T-helper 2 cell (primary cell): ENCODE data around the gene SPATS2L.
A peak's percentile ranks its signal among the peaks of the same experiment; 100 is the strongest.

Source experiments
- DNase-seq, 5 experiments: peaks; one replicate each; pipeline versions ENCODE4 v3.0.0 to v3.0.0-alpha.2; 2012 to 2022

SPATS2L gene

GRCh38 chr2:200416878-200417277, 110.4 kb downstream of the SPATS2L start:
- no peak for DNase-seq

GRCh38 chr2:200417366-200417765, 110.9 kb downstream of the SPATS2L start:
- no peak for DNase-seq

GRCh38 chr2:200418399-200418798, 111.9 kb downstream of the SPATS2L start:
- no peak for DNase-seq

- no peak for DNase-seq
These were observed 112.8 kb downstream of the SPATS2L start for GRCh38 chr2:200419325-200419724.

- no peak for DNase-seq
These were observed 114.8 kb downstream of the SPATS2L start for GRCh38 chr2:200421270-200421669.

GRCh38 chr2:200422071-200422470, 115.6 kb downstream of the SPATS2L start:
- no peak for DNase-seq

- peak in 1 of 5 experiments; percentile 25 for DNase-seq
These were observed 116.2 kb downstream of the SPATS2L start for GRCh38 chr2:200422532-200423261.

GRCh38 chr2:200423541-200423940, 117.0 kb downstream of the SPATS2L start:
- no peak for DNase-seq

- peak in 2 of 5 experiments; percentile 17 to 41 for DNase-seq
These were observed 118.7 kb downstream of the SPATS2L start for GRCh38 chr2:200425026-200425821.

- peak in 1 of 5 experiments; percentile 31 for DNase-seq
These were observed 120.3 kb downstream of the SPATS2L start for GRCh38 chr2:200426754-200427153.

GRCh38 chr2:200428961-200429665, 122.6 kb downstream of the SPATS2L start:
- DNase-seq, result no peak

- no peak for DNase-seq
These were observed 123.5 kb downstream of the SPATS2L start for GRCh38 chr2:200430017-200430416.

- no peak for DNase-seq
These were observed 125.7 kb downstream of the SPATS2L start for GRCh38 chr2:200431996-200432705.

GRCh38 chr2:200435379-200435778, 128.9 kb downstream of the SPATS2L start:
- DNase-seq, result no peak

GRCh38 chr2:200438251-200438650, 131.8 kb downstream of the SPATS2L start:
- no peak for DNase-seq

- no peak for DNase-seq
These were observed 132.4 kb downstream of the SPATS2L start for GRCh38 chr2:200438846-200439245.

GRCh38 chr2:200439981-200440380, 133.5 kb downstream of the SPATS2L start:
- DNase-seq, result no peak

- no peak for DNase-seq
These were observed 136.0 kb downstream of the SPATS2L start for GRCh38 chr2:200442471-200442870.

- no peak for DNase-seq
These were observed 136.9 kb downstream of the SPATS2L start for GRCh38 chr2:200443376-200443775.

GRCh38 chr2:200443916-200444315, 137.4 kb downstream of the SPATS2L start:
- DNase-seq, result no peak

GRCh38 chr2:200444530-200444929, 138.0 kb downstream of the SPATS2L start:
- DNase-seq, result no peak

- no peak for DNase-seq
These were observed 138.8 kb downstream of the SPATS2L start for GRCh38 chr2:200445284-200445683.

GRCh38 chr2:200446612-200447011, 140.1 kb downstream of the SPATS2L start:
- DNase-seq, result no peak
